Breast epithelium (tissue), 4 donors: ENCODE data around the gene ELMO1. TPM values are rescaled to one million over a fixed set of nuclear protein-coding genes. Genes with fewer than 3 reads are reported as not detected.

ENCODE experiments used
- DNase-seq, 2 donors: peaks; one replicate each; pipeline ENCODE4 v3.0.0-alpha.2; 2019; ENCODE audit warnings: low spot score in 2 of 2
- H3K27ac ChIP-seq, 2 donors: fragments of 200-600 bp; sonication (generic) in 1 of 2; one replicate each; pipeline ENCODE4 v1.5.1; 2016 to 2019; ENCODE audit warnings: mild to moderate bottlenecking in 1 of 2
- H3K27me3 ChIP-seq, 2 donors: fragments of 200-600 bp; sonication (generic) in 1 of 2; one replicate each; pipeline versions ENCODE4 v1.5.1 to v1.6.0; 2017 to 2019; ENCODE audit warnings: control low read depth in 1 of 2, mild to moderate bottlenecking in 1 of 2
- H3K36me3 ChIP-seq: fragments of 200-600 bp; one replicate; pipeline ENCODE4 v1.5.1; 2019
- H3K4me1 ChIP-seq, 2 donors: fragments of 200-600 bp; sonication (generic); one replicate each; pipeline ENCODE4 v1.5.1; 2016 to 2019; ENCODE audit warnings: control low read depth in 1 of 2
- H3K4me3 ChIP-seq, 3 donors: fragments of 200-600 bp; sonication (generic); 1 replicate in 2 of 3; 2 replicates in 1 of 3; pipeline ENCODE4 v1.5.1; 2016 to 2019; ENCODE audit warnings: mild to moderate bottlenecking in 3 of 3, moderate library complexity in 2 of 3
- H3K9me3 ChIP-seq, 2 donors: fragments of 200-600 bp; sonication (generic) in 1 of 2; one replicate each; pipeline ENCODE4 v1.5.1; 2016 to 2019; ENCODE audit warnings: control low read depth in 1 of 2
- POLR2A ChIP-seq: fragments of 450-650 bp; IDR thresholded peaks from one replicate; pipeline ENCODE4 v1.6.1; 2016; ENCODE audit warnings: antibody characterized with exemption, mild to moderate bottlenecking, moderate library complexity
- POLR2AphosphoS5 ChIP-seq, 3 donors: sonication (generic); formaldehyde crosslinking; IDR thresholded peaks; one replicate each; pipeline ENCODE4 v1.6.1; 2017; ENCODE audit warnings: antibody characterized with exemption in 3 of 3
- intact Hi-C: fragments of 100-400 bp; cut with DNase I; formaldehyde crosslinking; loops from one replicate; pipeline ENCODE4 v1.15.1; 2023; ENCODE audit warnings: low total_unique reads
- total RNA-seq, 3 donors: library from RNA; depleted of rRNA; stranded (reverse); fragments of >200 nt; gene quantifications; one replicate each; pipeline ENCODE4 v1.1.0, GENCODE V29; 2016
- TF ChIP-seq, protein P1 (sequence below), 3 donors: fragments of 450-650 bp; IDR thresholded peaks; one replicate each; pipeline ENCODE4 v1.5.1; 2016 to 2017; ENCODE audit warnings: antibody characterized with exemption in 3 of 3, mild to moderate bottlenecking in 3 of 3, moderate library complexity in 3 of 3

ELMO1 gene
- total RNA-seq, 3 donors from 2014 or later = 49.5 to 110 (median 66.9) TPM

DNA sequence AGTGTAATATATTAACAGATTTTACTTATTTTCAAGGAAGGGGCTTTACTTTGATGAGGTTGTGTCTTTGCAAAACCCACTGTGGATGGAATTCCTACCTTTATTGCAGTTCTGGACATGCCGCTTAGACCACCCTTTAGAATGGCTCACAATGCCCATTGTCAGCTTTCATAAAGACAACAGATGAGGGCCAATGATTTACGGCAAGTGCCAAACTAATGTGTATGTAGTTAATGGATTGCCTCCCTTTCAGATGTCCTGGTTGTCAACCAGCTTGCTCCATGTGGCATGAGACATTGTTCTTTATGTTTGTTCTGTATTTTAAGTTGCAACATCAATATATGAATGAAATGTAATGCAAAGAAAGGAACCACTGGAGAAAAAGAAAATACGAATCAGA is 35.0 kb upstream of the ELMO1 start:
- DNase-seq = no peak
- Histone ChIP-seq H3K9me3 (peaks cover 0 to 7% of the 10 kb centered on the region in 2 donors), H3K27ac (no peak overlapping the region), H3K36me3 (no peaks in the 10 kb centered on the region), H3K4me3 (no peak overlapping the region), H3K4me1 (no peaks in the 10 kb centered on the region), H3K27me3 (no peaks in the 10 kb centered on the region)
- TF ChIP-seq, protein P1, sequence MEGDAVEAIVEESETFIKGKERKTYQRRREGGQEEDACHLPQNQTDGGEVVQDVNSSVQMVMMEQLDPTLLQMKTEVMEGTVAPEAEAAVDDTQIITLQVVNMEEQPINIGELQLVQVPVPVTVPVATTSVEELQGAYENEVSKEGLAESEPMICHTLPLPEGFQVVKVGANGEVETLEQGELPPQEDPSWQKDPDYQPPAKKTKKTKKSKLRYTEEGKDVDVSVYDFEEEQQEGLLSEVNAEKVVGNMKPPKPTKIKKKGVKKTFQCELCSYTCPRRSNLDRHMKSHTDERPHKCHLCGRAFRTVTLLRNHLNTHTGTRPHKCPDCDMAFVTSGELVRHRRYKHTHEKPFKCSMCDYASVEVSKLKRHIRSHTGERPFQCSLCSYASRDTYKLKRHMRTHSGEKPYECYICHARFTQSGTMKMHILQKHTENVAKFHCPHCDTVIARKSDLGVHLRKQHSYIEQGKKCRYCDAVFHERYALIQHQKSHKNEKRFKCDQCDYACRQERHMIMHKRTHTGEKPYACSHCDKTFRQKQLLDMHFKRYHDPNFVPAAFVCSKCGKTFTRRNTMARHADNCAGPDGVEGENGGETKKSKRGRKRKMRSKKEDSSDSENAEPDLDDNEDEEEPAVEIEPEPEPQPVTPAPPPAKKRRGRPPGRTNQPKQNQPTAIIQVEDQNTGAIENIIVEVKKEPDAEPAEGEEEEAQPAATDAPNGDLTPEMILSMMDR (IDR thresholded peaks at IDR 0.05) = no peak
- TF ChIP-seq POLR2AphosphoS5 (IDR thresholded peaks at IDR 0.05) (no peak), POLR2A (no peak)
- intact Hi-C loops = no loop called here

DNA sequence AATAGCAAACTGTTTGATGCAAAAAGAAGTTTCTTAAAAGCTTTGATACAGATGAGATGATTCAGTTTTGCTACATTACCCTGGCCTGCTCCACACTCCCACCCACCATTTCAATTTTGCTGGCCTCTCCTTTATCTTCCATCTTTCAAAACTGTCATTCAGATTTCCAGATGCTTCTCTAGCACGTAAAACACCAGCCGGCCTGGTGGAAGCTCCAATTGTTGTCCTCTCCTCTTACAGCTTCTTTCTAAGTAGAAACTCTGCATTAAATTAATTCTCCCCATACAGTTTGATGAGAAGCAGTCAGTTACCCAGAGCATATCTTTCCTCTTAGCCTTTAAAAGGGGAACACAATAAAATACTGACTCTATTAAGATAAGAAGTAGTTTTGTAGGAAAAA is 34.3 kb upstream of the ELMO1 start:
- Histone ChIP-seq H3K36me3 (no peaks in the 10 kb centered on the region), H3K4me3 (no peak overlapping the region), H3K27ac (no peak overlapping the region), H3K27me3 (no peaks in the 10 kb centered on the region), H3K4me1 (no peaks in the 10 kb centered on the region), H3K9me3 (peaks cover 0 to under 1% of the 10 kb centered on the region in 2 donors)
- intact Hi-C loops = no loop called here
- DNase-seq = no peak
- TF ChIP-seq, protein P1 (IDR thresholded peaks at IDR 0.05) = no peak
- no peak for TF ChIP-seq POLR2AphosphoS5 (IDR thresholded peaks at IDR 0.05)
- no peak for TF ChIP-seq POLR2A

DNA sequence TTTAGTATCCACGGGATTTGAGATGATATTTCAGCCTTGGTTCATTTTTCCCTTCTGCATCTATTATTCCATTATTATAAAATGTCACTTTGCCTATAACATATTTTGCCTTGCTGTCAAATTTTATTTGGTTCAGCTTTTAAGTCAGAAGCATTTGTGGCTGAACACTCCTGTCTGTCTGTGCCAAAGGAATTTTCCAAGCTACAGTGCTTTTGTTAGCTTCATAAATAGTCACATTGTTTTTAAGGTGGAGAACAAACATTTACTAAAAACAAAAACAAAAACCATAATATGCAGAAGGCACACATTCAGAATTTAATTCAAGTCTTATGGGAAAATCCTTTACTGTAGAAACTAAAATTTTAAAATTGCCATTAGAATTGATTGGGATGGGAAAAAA is 33.8 kb upstream of the ELMO1 start:
- H3K9me3 ChIP-seq = no peaks in the 10 kb centered on the region
- intact Hi-C loops = no loop called here
- H3K36me3 ChIP-seq = no peaks in the 10 kb centered on the region
- H3K4me3 ChIP-seq = no peak overlapping the region
- H3K4me1 ChIP-seq = no peaks in the 10 kb centered on the region
- H3K27me3 ChIP-seq = no peaks in the 10 kb centered on the region
- no peak for DNase-seq
- H3K27ac ChIP-seq = no peak overlapping the region
- TF ChIP-seq, protein P1 (IDR thresholded peaks at IDR 0.05) = no peak
- TF ChIP-seq POLR2A (no peak), POLR2AphosphoS5 (IDR thresholded peaks at IDR 0.05) (no peak)

DNA sequence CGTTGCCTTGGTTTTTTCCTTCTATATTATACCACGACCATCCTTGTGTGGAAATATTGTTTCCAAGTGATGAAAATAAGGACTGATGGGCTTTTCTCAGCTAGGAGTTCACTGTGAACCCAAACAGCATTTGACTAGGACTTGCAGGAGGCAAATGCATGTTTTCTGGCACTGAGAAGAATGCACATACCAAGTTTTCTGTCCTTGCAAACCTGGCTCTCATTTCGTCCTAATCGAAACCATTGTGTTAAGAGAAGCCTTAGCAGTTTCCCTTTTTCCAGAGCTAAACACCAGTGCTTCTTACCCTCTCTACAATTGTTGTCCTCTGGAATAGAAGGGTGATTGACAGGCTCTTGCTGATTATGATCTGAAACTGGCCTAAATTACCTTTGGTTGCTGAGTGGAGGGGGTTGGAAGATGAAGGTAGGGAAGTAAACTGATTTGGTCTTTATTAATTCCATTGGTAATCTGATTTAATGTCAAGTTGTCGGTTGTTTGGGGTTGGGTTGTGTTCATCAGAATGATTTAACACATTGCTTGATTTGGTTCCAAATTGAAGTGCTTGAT is 33.1 kb upstream of the ELMO1 start:
- intact Hi-C loops = no loop called here
- H3K4me3 ChIP-seq = no peak overlapping the region
- TF ChIP-seq POLR2AphosphoS5 (IDR thresholded peaks at IDR 0.05) (no peak), POLR2A (no peak)
- TF ChIP-seq, protein P1 (IDR thresholded peaks at IDR 0.05) = no peak
- H3K4me1 ChIP-seq = no peaks in the 10 kb centered on the region
- no peak overlapping the region for H3K27ac ChIP-seq
- no peak for DNase-seq
- H3K36me3 ChIP-seq = no peaks in the 10 kb centered on the region
- H3K9me3 ChIP-seq = no peaks in the 10 kb centered on the region
- no peaks in the 10 kb centered on the region for H3K27me3 ChIP-seq

DNA sequence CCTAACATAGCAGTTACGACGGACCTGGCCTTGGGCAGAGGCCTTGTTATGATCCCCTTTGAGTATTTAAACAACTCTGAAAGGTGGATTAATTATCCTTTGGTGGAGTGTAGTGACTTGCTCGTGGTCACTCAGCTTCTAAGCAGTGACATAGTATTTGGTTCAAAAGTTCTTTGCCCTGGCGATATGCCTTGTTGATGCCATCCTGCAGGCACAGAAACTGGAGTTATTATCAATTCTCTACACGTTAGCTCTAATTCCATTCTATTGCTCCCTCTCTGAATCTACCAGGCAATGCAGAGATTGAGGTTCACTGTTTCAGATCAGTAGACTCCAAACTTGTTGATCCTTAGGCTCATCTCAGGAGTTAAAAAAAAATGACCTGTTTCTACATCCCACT is 32.5 kb upstream of the ELMO1 start:
- intact Hi-C loops = no loop called here
- H3K4me1 ChIP-seq = no peaks in the 10 kb centered on the region
- no peaks in the 10 kb centered on the region for H3K36me3 ChIP-seq
- DNase-seq = no peak
- H3K27me3 ChIP-seq = no peaks in the 10 kb centered on the region
- no peak overlapping the region for H3K4me3 ChIP-seq
- no peaks in the 10 kb centered on the region for H3K9me3 ChIP-seq
- no peak overlapping the region for H3K27ac ChIP-seq
- TF ChIP-seq POLR2A = no peak
- TF ChIP-seq POLR2AphosphoS5 (IDR thresholded peaks at IDR 0.05) = no peak
- TF ChIP-seq, protein P1 (IDR thresholded peaks at IDR 0.05) = no peak
